Smooth muscle cell (in vitro differentiated cells): ENCODE results near the gene GFAP. TPM values are rescaled to one million over a fixed set of nuclear protein-coding genes. Genes with fewer than 3 reads are reported as not detected.

Experiments used
- DNase-seq: peaks from one replicate; lab custom pipeline; 2025; ENCODE audit not compliant: unreplicated experiment; lab: John Stamatoyannopoulos, UW
- H2AFZ ChIP-seq: fragments of 200-600 bp; sonication (generic); 2 replicates; pipeline ENCODE4 v1.6.0; 2016; ENCODE audit warnings: antibody characterized with exemption, low read depth, mild to moderate bottlenecking
- H3F3A ChIP-seq: fragments of 200-600 bp; sonication (generic); 2 replicates; pipeline ENCODE4 v1.6.0; 2017; ENCODE audit warnings: antibody characterized with exemption, low read depth
- H3K27ac ChIP-seq: fragments of 200-600 bp; sonication (generic); 2 replicates; pipeline ENCODE4 v1.5.1; 2016; ENCODE audit warnings: low read depth, mild to moderate bottlenecking
- H3K27me3 ChIP-seq: fragments of 200-600 bp; sonication (generic); 2 replicates; pipeline ENCODE4 v1.6.1; 2016; ENCODE audit warnings: low read depth, mild to moderate bottlenecking
- H3K36me3 ChIP-seq: fragments of 200-600 bp; sonication (generic); 2 replicates; pipeline ENCODE4 v1.5.1; 2016; ENCODE audit warnings: low read depth
- H3K4me1 ChIP-seq: fragments of 200-600 bp; sonication (generic); 2 replicates; pipeline ENCODE4 v1.5.1; 2016; ENCODE audit warnings: low read depth
- H3K4me2 ChIP-seq: fragments of 200-600 bp; sonication (generic); 2 replicates; pipeline ENCODE4 v1.6.0; 2016; ENCODE audit warnings: mild to moderate bottlenecking
- H3K4me3 ChIP-seq: fragments of 200-600 bp; sonication (generic); 2 replicates; pipeline ENCODE4 v1.5.1; 2016; ENCODE audit warnings: mild to moderate bottlenecking
- H3K79me2 ChIP-seq: fragments of 200-600 bp; sonication (generic); 2 replicates; pipeline ENCODE4 v1.6.0; 2016; ENCODE audit warnings: low read depth, mild to moderate bottlenecking
- H3K9ac ChIP-seq: fragments of 200-600 bp; sonication (generic); 2 replicates; pipeline ENCODE4 v1.6.0; 2016; ENCODE audit warnings: low read depth
- H3K9me3 ChIP-seq: fragments of 200-600 bp; sonication (generic); replicated peaks from 2 replicates; pipeline ENCODE4 v1.5.1; 2016; ENCODE audit warnings: low read depth
- H4K20me1 ChIP-seq: fragments of 200-600 bp; sonication (generic); 2 replicates; pipeline ENCODE4 v1.6.0; 2016; ENCODE audit warnings: low read depth
- CTCF ChIP-seq: fragments of 200-600 bp; sonication (generic); IDR thresholded peaks from 2 replicates; pipeline ENCODE4 v1.5.1; 2017; ENCODE audit warnings: borderline replicate concordance, mild to moderate bottlenecking, antibody characterized with exemption; ENCODE audit not compliant: insufficient read depth, poor library complexity, severe bottlenecking
- WGBS: methylation state at CpG from one replicate; pipeline ENCODE4 v1.1.7; 2016; ENCODE audit warnings: low lambda C conversion rate; 5-methylcytosine and 5-hydroxymethylcytosine counted together
- polyA plus RNA-seq: library from polyadenylated mRNA; unstranded; fragments of >200 nt; fragmentation: Nextera tagmentation; extraction: Ambion mirVana; gene quantifications from 2 replicates; pipeline ENCODE4 v1.2.1, GENCODE V29; 2016
- total RNA-seq: library from RNA; depleted of rRNA; stranded (reverse); fragments of >200 nt; gene quantifications from 2 replicates; pipeline ENCODE4 v1.2.3, GENCODE V29; 2014

The GFAP gene
- total and polyA plus RNA-seq, 2 experiments from 2014 or later, result 0.04 to 0.64 TPM

DNA sequence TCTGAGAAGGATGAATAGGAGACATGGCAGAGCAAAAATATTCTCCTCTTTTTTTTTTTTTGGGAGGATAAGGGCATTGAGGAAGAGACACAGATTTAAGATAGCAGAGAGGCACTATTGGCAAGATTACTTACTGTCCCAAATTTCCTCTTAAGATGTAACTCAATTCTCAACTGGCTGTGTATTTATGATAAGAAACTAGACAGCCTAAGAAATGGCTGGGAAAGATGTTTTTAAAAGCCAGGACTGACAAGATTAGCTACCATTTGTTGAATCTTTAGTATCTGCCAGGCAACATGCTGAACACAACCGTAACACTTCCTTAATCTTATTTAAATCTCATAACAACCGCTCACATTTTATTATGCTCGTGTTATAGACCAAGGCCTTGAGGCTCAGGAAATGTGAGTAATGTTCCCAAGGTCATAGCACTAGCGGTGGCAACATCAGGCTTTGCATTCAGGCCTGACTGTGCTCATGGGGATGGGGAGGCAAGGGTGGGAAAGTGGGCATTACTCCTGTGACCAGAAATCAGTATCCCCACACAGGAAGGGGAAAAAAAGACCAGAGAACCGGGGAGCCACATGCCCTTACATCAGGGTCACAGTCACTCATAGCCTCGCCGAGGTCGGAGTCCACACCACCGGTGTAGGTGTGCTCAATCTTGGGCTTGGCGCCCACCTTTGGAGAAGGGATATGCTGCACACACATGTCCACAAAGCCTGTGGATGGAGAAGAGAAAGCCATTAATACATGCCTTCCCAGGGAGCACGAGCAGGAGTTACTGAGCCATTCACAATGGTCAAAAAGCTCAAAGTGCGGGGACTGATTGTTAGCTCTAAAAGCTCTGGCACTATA lies 52.0 kb downstream of the GFAP start:
- H3K27me3 ChIP-seq, result no peaks in the 10 kb centered on the region
- no peak overlapping the region for H3K27ac ChIP-seq
- 91% methylated on average over 12 of the region's 12 CpGs for WGBS
- no peaks in the 10 kb centered on the region for H3K4me1 ChIP-seq
- peaks cover 6% of the 10 kb centered on the region for H3K36me3 ChIP-seq
- H3K9ac ChIP-seq, result no peak overlapping the region
- TF ChIP-seq CTCF, result no peak
- no peak overlapping the region for H3K4me3 ChIP-seq
- no peaks in the 10 kb centered on the region for H3K79me2 ChIP-seq
- no peaks in the 10 kb centered on the region for H3F3A ChIP-seq
- no peaks in the 10 kb centered on the region for H3K9me3 ChIP-seq
- no peak overlapping the region for H2AFZ ChIP-seq
- H4K20me1 ChIP-seq, result no peaks in the 10 kb centered on the region
- DNase-seq, result no peak
- no peak overlapping the region for H3K4me2 ChIP-seq

DNA sequence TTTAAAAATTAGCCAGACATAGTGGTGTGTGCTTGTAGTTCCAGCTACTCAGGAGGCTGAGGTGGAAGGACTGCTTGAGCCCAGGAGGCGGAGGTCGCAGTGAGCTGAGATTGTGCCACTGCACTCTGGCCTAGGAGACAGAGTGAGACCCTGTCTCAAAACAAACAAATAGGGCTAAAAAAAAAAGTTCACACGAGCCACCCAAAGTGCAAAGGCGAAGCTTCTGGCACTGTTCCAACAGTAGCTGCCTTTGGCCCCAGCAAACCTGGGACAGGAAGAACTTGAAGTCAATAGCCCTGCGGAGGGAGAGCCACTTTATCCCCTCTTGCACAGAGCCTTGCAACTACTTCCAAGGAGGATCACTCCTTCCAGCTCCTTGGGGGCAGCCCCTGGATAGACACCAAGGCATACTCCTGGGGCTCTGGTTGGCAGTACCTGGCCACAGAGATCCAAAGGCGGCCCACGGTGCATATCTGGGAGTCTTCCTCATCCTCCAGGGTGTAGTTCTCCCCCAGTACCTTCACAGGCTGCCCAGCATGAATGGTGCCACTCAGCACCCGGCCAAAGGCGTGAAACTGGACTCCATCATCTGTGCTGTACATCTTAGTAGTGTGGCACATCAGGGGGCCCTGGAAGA lies 52.9 kb downstream of the GFAP start:
- Histone ChIP-seq H3F3A (no peaks in the 10 kb centered on the region), H3K27me3 (no peaks in the 10 kb centered on the region), H3K4me3 (no peak overlapping the region), H3K79me2 (no peaks in the 10 kb centered on the region), H3K9me3 (no peaks in the 10 kb centered on the region), H2AFZ (no peak overlapping the region), H3K36me3 (peaks cover 4% of the 10 kb centered on the region), H3K27ac (no peak overlapping the region), H3K4me2 (no peak overlapping the region), H3K9ac (no peak overlapping the region), H3K4me1 (no peaks in the 10 kb centered on the region), H4K20me1 (no peaks in the 10 kb centered on the region)
- no peak for TF ChIP-seq CTCF
- WGBS, result 96% methylated on average over 9 of the region's 9 CpGs
- DNase-seq, result no peak

DNA sequence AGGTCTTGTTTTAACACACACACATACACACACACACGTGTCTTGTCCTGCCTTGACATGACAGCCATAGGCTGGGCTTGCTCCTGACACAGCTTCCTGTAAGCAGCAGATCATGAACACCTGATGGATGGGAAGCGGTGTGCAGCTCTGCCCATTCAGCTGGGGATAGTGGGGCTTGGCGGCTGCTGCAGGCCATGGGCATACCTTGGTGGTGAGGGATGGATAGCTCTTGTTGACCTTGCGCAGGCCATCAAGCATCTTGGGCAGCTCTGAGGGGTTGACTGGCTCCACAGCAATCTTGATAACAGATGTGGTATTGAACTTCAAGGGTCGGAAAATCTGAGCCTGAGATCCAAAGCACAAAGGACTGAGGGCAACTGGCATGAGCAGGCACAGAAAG lies 55.6 kb downstream of the GFAP start:
- no peak for DNase-seq
- H3K9me3 ChIP-seq, result no peaks in the 10 kb centered on the region
- H4K20me1 ChIP-seq, result no peaks in the 10 kb centered on the region
- no peak overlapping the region for H2AFZ ChIP-seq
- no peaks in the 10 kb centered on the region for H3F3A ChIP-seq
- no peaks in the 10 kb centered on the region for H3K79me2 ChIP-seq
- H3K4me1 ChIP-seq, result no peaks in the 10 kb centered on the region
- 84% methylated on average over 5 of the region's 5 CpGs for WGBS
- TF ChIP-seq CTCF, result no peak
- no peak overlapping the region for H3K4me2 ChIP-seq
- no peak overlapping the region for H3K27ac ChIP-seq
- no peaks in the 10 kb centered on the region for H3K27me3 ChIP-seq
- H3K9ac ChIP-seq, result no peak overlapping the region
- no peak overlapping the region for H3K4me3 ChIP-seq
- peaks cover 19% of the 10 kb centered on the region for H3K36me3 ChIP-seq
